Ishikawa (cell line): ENCODE data around the gene VAMP1.

ENCODE experiments used
- CEBPB ChIP-seq: IDR thresholded peaks from 2 replicates; pipeline ENCODE4 v1.6.1; 2012
- CREB1 ChIP-seq: IDR thresholded peaks from 2 replicates; pipeline ENCODE4 v1.6.1; 2012; ENCODE audit warnings: low read depth
- EGR1 ChIP-seq: IDR thresholded peaks from 2 replicates; pipeline ENCODE4 v1.6.1; 2012
- EP300 ChIP-seq: IDR thresholded peaks from 2 replicates; pipeline ENCODE4 v1.6.1; 2012; ENCODE audit warnings: borderline replicate concordance
- FOXM1 ChIP-seq: IDR thresholded peaks from 2 replicates; pipeline ENCODE4 v1.6.1; 2012; ENCODE audit warnings: low read depth, borderline replicate concordance
- MAX ChIP-seq: IDR thresholded peaks from 2 replicates; pipeline ENCODE4 v1.6.1; 2012
- NFIC ChIP-seq: IDR thresholded peaks from 2 replicates; pipeline ENCODE4 v1.6.1; 2012
- RAD21 ChIP-seq: IDR thresholded peaks from 2 replicates; pipeline ENCODE4 v1.6.1; 2012; ENCODE audit warnings: low read depth
- REST ChIP-seq: IDR thresholded peaks from 2 replicates; pipeline ENCODE4 v1.6.1; 2012; ENCODE audit warnings: low read depth, mild to moderate bottlenecking
- TAF1 ChIP-seq: IDR thresholded peaks from 2 replicates; pipeline ENCODE4 v1.6.1; 2012; ENCODE audit warnings: low read depth, mild to moderate bottlenecking
- TCF12 ChIP-seq: IDR thresholded peaks from 2 replicates; pipeline ENCODE4 v1.6.1; 2012; ENCODE audit warnings: low read depth
- TEAD4 ChIP-seq: IDR thresholded peaks from 2 replicates; pipeline ENCODE4 v1.6.1; 2012
- USF1 ChIP-seq: IDR thresholded peaks from 2 replicates; pipeline ENCODE4 v1.6.1; 2012
- YY1 ChIP-seq: IDR thresholded peaks from 2 replicates; pipeline ENCODE4 v1.6.1; 2012; ENCODE audit warnings: low read depth
- ZBTB7A ChIP-seq: IDR thresholded peaks from 2 replicates; pipeline ENCODE4 v1.6.1; 2012; ENCODE audit warnings: low read depth

The VAMP1 gene

GRCh38 chr12:6425590-6426531 lies 44.6 kb downstream of the VAMP1 start:
- TF ChIP-seq FOXM1: no peak
- no peak for TF ChIP-seq REST
- TF ChIP-seq TEAD4: no peak
- no peak for TF ChIP-seq CREB1
- no peak for TF ChIP-seq TAF1

- TF ChIP-seq EGR1 (no peak), EP300 (no peak), TEAD4 (no peak), MAX (no peak), TCF12 (no peak), REST (no peak), CREB1 (no peak)
These were observed 45.6 kb downstream of the VAMP1 start for GRCh38 chr12:6424866-6425265.

GRCh38 chr12:6424008-6424347 lies 46.5 kb downstream of the VAMP1 start:
- TF ChIP-seq FOXM1 (no peak), TCF12 (no peak), CREB1 (no peak), YY1 (no peak), EP300 (no peak), USF1 (no peak), RAD21 (no peak), NFIC (no peak), CEBPB (no peak), EGR1 (no peak), TAF1 (no peak), TEAD4 (no peak), REST (no peak), ZBTB7A (no peak), MAX (no peak)

- TF ChIP-seq TCF12 (no peak), CREB1 (no peak), USF1 (peak; percentile 92), MAX (peak; percentile 99), ZBTB7A (no peak), YY1 (peak; percentile 68), TEAD4 (no peak; the same call in 1 of the 2 replicates), REST (no peak), FOXM1 (no peak), EGR1 (no peak), TAF1 (no peak), CEBPB (peak; percentile 56; the same call in 1 of the 2 replicates), EP300 (no peak), NFIC (no peak), RAD21 (peak; percentile 100)
These were observed 47.0 kb downstream of the VAMP1 start for GRCh38 chr12:6423267-6424007.
